Cardiac septum (tissue), 1 donor: Measurements from ENCODE around the gene C10orf95. TPM values are rescaled to one million over a fixed set of nuclear protein-coding genes. Genes with fewer than 3 reads are reported as not detected.

Experiments
- DNase-seq: peaks from one replicate; pipeline ENCODE4 v3.0.0-alpha.2; 2020; ENCODE audit warnings: low spot score
- intact Hi-C: fragments of 100-400 bp; cut with DNase I; formaldehyde crosslinking; loops from one replicate; pipeline ENCODE4 v1.14.0; 2022
- total RNA-seq: library from RNA; stranded (reverse); fragmentation: NEBNext Ultra II Directional; extraction: Animal tissue kit (Norgen Biotek cat#: 25700); gene quantifications from one replicate; pipeline ENCODE4 v1.2.1, GENCODE V29; 2021
- donor health status: DM: no; HTN: no; CAD: no.

Gene C10orf95
- total RNA-seq, 1 donor from 2014 or later = not detected

- intact Hi-C loops = no loop called here
- DNase-seq = no peak
Measured at GRCh38 chr10:102437515-102437914, 13.8 kb downstream of the C10orf95 start.

- DNase-seq = no peak
- intact Hi-C loops = no loop called here
Measured at GRCh38 chr10:102436312-102436711, 15.0 kb downstream of the C10orf95 start.

GRCh38 chr10:102435529-102436233 is 15.7 kb downstream of the C10orf95 start:
- intact Hi-C loops = no loop called here
- DNase-seq = no peak

- intact Hi-C loops = no loop called here
- no peak for DNase-seq
Measured at GRCh38 chr10:102435133-102435497, 16.2 kb downstream of the C10orf95 start.

- intact Hi-C loops = no loop called here
- no peak for DNase-seq
Measured at GRCh38 chr10:102434394-102435132, 16.8 kb downstream of the C10orf95 start.

GRCh38 chr10:102433619-102434046 is 17.7 kb downstream of the C10orf95 start:
- intact Hi-C loops = loop anchor here (2.0 kb wide), 1 partner anchor 29 kb away; no protein-coding TSS in a partner anchor
- no peak for DNase-seq

GRCh38 chr10:102432162-102432950 is 19.0 kb downstream of the C10orf95 start, which contains the start of gene CUEDC2:
Gene CUEDC2 (minus strand): TSS chr10:102432574. CDS start chr10:102425188, 7,386 bp downstream.
- intact Hi-C loops = loop anchor here (1.0 to 2.0 kb wide), 2 partner anchors 10 to 30 kb away; no protein-coding TSS in a partner anchor

GRCh38 chr10:102431452-102432124 is 19.8 kb downstream of the C10orf95 start:
- intact Hi-C loops = loop anchor here (1.0 to 2.0 kb wide), 2 partner anchors 9 to 31 kb away; no protein-coding TSS in a partner anchor
- no peak for DNase-seq

More at GRCh38 chr10:102432162-102432950, 19.0 kb downstream of the C10orf95 start, which contains the start of gene CUEDC2:
- peak; percentile 99 for DNase-seq

- no peak for DNase-seq
- intact Hi-C loops = no loop called here
Measured at GRCh38 chr10:102429468-102429867, 21.9 kb downstream of the C10orf95 start.

- intact Hi-C loops = no loop called here
- DNase-seq = no peak
Measured at GRCh38 chr10:102426803-102427287, 24.5 kb downstream of the C10orf95 start.

- no peak for DNase-seq
- intact Hi-C loops = no loop called here
Measured at GRCh38 chr10:102425444-102425843, 25.9 kb downstream of the C10orf95 start.

- intact Hi-C loops = loop anchor here (5.0 kb wide), 2 partner anchors 77 to 273 kb away; partner anchors contain the start of genes ACTR1A, NOLC1 and SUFU
- no peak for DNase-seq
Measured at GRCh38 chr10:102424916-102425315, 26.4 kb downstream of the C10orf95 start.

- no peak for DNase-seq
- intact Hi-C loops = loop anchor here (5.0 kb wide), 2 partner anchors 78 to 272 kb away; partner anchors contain the start of genes ACTR1A, NOLC1 and SUFU
Measured at GRCh38 chr10:102424145-102424544, 27.2 kb downstream of the C10orf95 start.

- intact Hi-C loops = loop anchor here (5.0 kb wide), 2 partner anchors 79 to 271 kb away; partner anchors contain the start of genes ACTR1A, NOLC1 and SUFU
- DNase-seq = no peak
Measured at GRCh38 chr10:102423372-102423968, 27.9 kb downstream of the C10orf95 start.

- intact Hi-C loops = loop anchor here (1.0 to 5.0 kb wide), 3 partner anchors 10 to 270 kb away; partner anchors contain the start of genes ACTR1A, CUEDC2, NOLC1 and SUFU
- peak; percentile 94 for DNase-seq
Measured at GRCh38 chr10:102422545-102423129, 28.7 kb downstream of the C10orf95 start.

GRCh38 chr10:102421757-102422512 is 29.4 kb downstream of the C10orf95 start:
- intact Hi-C loops = loop anchor here (1.0 to 5.0 kb wide), 4 partner anchors 10 to 270 kb away; partner anchors contain the start of genes ACTR1A, CUEDC2, NFKB2 and NOLC1
- no peak for DNase-seq

- no peak for DNase-seq
- intact Hi-C loops = loop anchor here (2.0 to 5.0 kb wide), 3 partner anchors 27 to 269 kb away; partner anchors contain the start of genes ACTR1A, NFKB2, NOLC1 and SUFU
Measured at GRCh38 chr10:102421507-102421756, 29.9 kb downstream of the C10orf95 start.
